ENCODE data around the gene ZMYND11. TPM values are rescaled to one million over a fixed set of nuclear protein-coding genes. Genes with fewer than 3 reads are reported as not detected.

Gene ZMYND11
- total and polyA plus RNA-seq, 4 donors: 29.5 to 78.3 (median 43.2) TPM

DNA sequence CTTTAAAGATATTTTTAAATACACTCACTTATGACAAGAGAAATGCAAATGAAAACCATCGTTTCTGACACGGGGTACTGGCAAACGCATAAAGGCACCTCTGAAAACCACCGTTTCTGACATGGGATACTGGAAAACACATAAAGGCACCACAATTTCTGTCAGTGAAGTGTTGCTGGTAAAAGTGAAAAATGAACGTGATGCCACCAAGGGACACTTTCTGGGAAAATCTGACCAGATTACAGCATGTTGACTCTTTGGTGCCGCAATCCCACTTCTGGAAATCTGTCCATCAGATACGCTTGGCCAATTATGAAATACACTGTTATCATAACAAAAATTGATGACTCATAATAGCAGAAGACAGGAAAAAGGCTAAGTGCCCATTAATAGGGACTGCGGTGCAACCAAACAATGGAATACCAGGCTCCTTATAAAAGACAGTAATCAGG lies 131.7 kb downstream of the ZMYND11 start:
- no peak for DNase-seq
- ATAC-seq (ENCODE audit: insufficient read depth, low FRiP score): no peak
- Histone ChIP-seq H3K36me3 (ENCODE audit: control insufficient read depth in 4 of 4, insufficient read depth in 4 of 4, low read length in 4 of 4) (no peaks in the 10 kb centered on the region), H3K9ac (ENCODE audit: insufficient read depth in 1 of 2, low read length in 2 of 2) (no peak overlapping the region), H3K27ac (ENCODE audit: low read depth in 1 of 2, low read length in 1 of 2) (no peak overlapping the region), H3K9me3 (ENCODE audit: control insufficient read depth in 4 of 4, insufficient read depth in 3 of 4, low read length in 3 of 4) (no peaks in the 10 kb centered on the region), H3K27me3 (ENCODE audit: control insufficient read depth in 3 of 3, insufficient read depth in 3 of 3, low read length in 2 of 3) (no peaks in the 10 kb centered on the region), H3K4me3 (no peak overlapping the region), H3K4me1 (ENCODE audit: control insufficient read depth in 5 of 5, insufficient read depth in 5 of 5, low read length in 5 of 5) (no peaks in the 10 kb centered on the region)
- TF ChIP-seq, protein P1, sequence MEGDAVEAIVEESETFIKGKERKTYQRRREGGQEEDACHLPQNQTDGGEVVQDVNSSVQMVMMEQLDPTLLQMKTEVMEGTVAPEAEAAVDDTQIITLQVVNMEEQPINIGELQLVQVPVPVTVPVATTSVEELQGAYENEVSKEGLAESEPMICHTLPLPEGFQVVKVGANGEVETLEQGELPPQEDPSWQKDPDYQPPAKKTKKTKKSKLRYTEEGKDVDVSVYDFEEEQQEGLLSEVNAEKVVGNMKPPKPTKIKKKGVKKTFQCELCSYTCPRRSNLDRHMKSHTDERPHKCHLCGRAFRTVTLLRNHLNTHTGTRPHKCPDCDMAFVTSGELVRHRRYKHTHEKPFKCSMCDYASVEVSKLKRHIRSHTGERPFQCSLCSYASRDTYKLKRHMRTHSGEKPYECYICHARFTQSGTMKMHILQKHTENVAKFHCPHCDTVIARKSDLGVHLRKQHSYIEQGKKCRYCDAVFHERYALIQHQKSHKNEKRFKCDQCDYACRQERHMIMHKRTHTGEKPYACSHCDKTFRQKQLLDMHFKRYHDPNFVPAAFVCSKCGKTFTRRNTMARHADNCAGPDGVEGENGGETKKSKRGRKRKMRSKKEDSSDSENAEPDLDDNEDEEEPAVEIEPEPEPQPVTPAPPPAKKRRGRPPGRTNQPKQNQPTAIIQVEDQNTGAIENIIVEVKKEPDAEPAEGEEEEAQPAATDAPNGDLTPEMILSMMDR (IDR thresholded peaks at IDR 0.05; ENCODE audit: control extremely low read depth, extremely low read depth): no peak
- WGBS, 2 donors: 59 to 61% methylated on average over 8 of the region's 8 CpGs

GRCh38 chr10:267705-268104 lies 132.4 kb downstream of the ZMYND11 start:
- DNase-seq (no peak), ATAC-seq (ENCODE audit: insufficient read depth, low FRiP score) (no peak)
- Histone ChIP-seq H3K4me1 (ENCODE audit: control insufficient read depth in 5 of 5, insufficient read depth in 5 of 5, low read length in 5 of 5) (no peaks in the 10 kb centered on the region), H3K36me3 (ENCODE audit: control insufficient read depth in 4 of 4, insufficient read depth in 4 of 4, low read length in 4 of 4) (no peaks in the 10 kb centered on the region), H3K9me3 (ENCODE audit: control insufficient read depth in 4 of 4, insufficient read depth in 3 of 4, low read length in 3 of 4) (no peaks in the 10 kb centered on the region), H3K27me3 (ENCODE audit: control insufficient read depth in 3 of 3, insufficient read depth in 3 of 3, low read length in 2 of 3) (no peaks in the 10 kb centered on the region), H3K4me3 (no peak overlapping the region), H3K9ac (ENCODE audit: insufficient read depth in 1 of 2, low read length in 2 of 2) (no peak overlapping the region), H3K27ac (ENCODE audit: low read depth in 1 of 2, low read length in 1 of 2) (no peak overlapping the region)
- TF ChIP-seq, protein P1 (IDR thresholded peaks at IDR 0.05; ENCODE audit: control extremely low read depth, extremely low read depth): no peak
- 86 to 92% methylated on average over 11 of the region's 11 CpGs for WGBS, 2 donors

- peaks cover 0 to 6% (median 0%) of the 10 kb centered on the region in 4 donors for H3K36me3 ChIP-seq (ENCODE audit: control insufficient read depth in 4 of 4, insufficient read depth in 4 of 4, low read length in 4 of 4)
- TF ChIP-seq, protein P1 (IDR thresholded peaks at IDR 0.05; ENCODE audit: control extremely low read depth, extremely low read depth): no peak
- H3K9ac ChIP-seq (ENCODE audit: insufficient read depth in 1 of 2, low read length in 2 of 2): no peak overlapping the region
- H3K9me3 ChIP-seq (ENCODE audit: control insufficient read depth in 4 of 4, insufficient read depth in 3 of 4, low read length in 3 of 4): no peaks in the 10 kb centered on the region
- WGBS, 2 donors: 78 to 80% methylated on average over 10 of the region's 10 CpGs
- no peak overlapping the region for H3K27ac ChIP-seq (ENCODE audit: low read depth in 1 of 2, low read length in 1 of 2)
- no peak overlapping the region for H3K4me3 ChIP-seq
- no peaks in the 10 kb centered on the region for H3K4me1 ChIP-seq (ENCODE audit: control insufficient read depth in 5 of 5, insufficient read depth in 5 of 5, low read length in 5 of 5)
- no peak for ATAC-seq (ENCODE audit: insufficient read depth, low FRiP score)
- no peak for DNase-seq
- no peaks in the 10 kb centered on the region for H3K27me3 ChIP-seq (ENCODE audit: control insufficient read depth in 3 of 3, insufficient read depth in 3 of 3, low read length in 2 of 3)
Observed at GRCh38 chr10:269440-270074, 134.3 kb downstream of the ZMYND11 start.

DNA sequence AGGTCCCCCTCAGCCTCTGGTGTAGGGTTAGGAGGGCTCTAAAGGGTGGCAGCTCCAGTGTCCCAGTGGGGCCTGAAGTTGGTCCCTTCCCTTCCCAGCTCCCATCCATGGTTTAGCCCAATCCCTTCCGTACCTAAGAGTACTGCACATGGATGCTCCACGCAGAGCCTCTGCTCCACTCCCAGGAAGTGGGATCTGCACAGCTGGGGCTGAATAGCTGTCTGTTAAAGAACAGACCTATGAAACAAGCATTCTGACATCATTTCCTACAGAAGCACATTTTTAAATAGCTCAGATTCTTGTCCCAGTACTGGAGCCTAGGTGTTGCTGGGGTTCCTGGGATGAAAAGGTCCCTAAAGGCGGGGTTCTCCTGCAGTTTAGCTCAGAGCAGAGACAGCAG lies 135.9 kb downstream of the ZMYND11 start:
- 78 to 94% methylated on average over 3 of the region's 3 CpGs for WGBS, 2 donors
- peaks cover 0 to 9% (median 3%) of the 10 kb centered on the region in 4 donors for H3K36me3 ChIP-seq (ENCODE audit: control insufficient read depth in 4 of 4, insufficient read depth in 4 of 4, low read length in 4 of 4)
- no peaks in the 10 kb centered on the region for H3K9me3 ChIP-seq (ENCODE audit: control insufficient read depth in 4 of 4, insufficient read depth in 3 of 4, low read length in 3 of 4)
- peaks cover 0 to 3% (median 0%) of the 10 kb centered on the region in 5 donors for H3K4me1 ChIP-seq (ENCODE audit: control insufficient read depth in 5 of 5, insufficient read depth in 5 of 5, low read length in 5 of 5)
- H3K27ac ChIP-seq (ENCODE audit: low read depth in 1 of 2, low read length in 1 of 2): no peak overlapping the region
- no peak for DNase-seq
- no peak overlapping the region for H3K4me3 ChIP-seq
- no peaks in the 10 kb centered on the region for H3K27me3 ChIP-seq (ENCODE audit: control insufficient read depth in 3 of 3, insufficient read depth in 3 of 3, low read length in 2 of 3)
- TF ChIP-seq, protein P1 (IDR thresholded peaks at IDR 0.05; ENCODE audit: control extremely low read depth, extremely low read depth): no peak
- no peak for ATAC-seq (ENCODE audit: insufficient read depth, low FRiP score)
- no peak overlapping the region for H3K9ac ChIP-seq (ENCODE audit: insufficient read depth in 1 of 2, low read length in 2 of 2)

Data from lung (tissue), 12 donors.